ENCODE results near the gene TRPM3. TPM values are rescaled to one million over a fixed set of nuclear protein-coding genes. Genes with fewer than 3 reads are reported as not detected.

The TRPM3 gene
- total and polyA plus RNA-seq, 2 of the 13 experiments (the other 11 are each of a cell fraction or from before 2014, with no cell fraction given) = not detected

DNA sequence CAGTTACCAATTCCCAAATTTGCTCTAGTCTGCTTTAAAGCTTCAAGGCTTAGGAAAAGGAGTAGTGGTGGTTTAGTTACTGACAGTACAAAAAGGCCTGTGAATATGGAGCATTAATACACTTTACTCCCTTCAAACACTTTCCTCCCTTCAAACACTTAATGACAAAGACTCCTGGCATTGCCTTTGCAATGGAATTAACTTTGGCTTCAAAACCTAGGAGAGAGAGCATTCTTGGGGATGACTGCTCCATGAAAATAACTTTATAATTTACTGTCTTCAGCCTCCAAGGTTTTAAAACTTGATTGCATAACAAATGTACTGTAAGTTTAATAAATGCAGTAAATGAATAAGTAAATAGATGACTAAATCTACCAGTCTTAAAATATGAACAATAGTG lies 185.6 kb downstream of the TRPM3 start (continued):
- TF ChIP-seq IRF2 (CRISPR knock-in tag; IDR thresholded peaks at IDR 0.05) = no peak
- TF ChIP-seq, protein P1, sequence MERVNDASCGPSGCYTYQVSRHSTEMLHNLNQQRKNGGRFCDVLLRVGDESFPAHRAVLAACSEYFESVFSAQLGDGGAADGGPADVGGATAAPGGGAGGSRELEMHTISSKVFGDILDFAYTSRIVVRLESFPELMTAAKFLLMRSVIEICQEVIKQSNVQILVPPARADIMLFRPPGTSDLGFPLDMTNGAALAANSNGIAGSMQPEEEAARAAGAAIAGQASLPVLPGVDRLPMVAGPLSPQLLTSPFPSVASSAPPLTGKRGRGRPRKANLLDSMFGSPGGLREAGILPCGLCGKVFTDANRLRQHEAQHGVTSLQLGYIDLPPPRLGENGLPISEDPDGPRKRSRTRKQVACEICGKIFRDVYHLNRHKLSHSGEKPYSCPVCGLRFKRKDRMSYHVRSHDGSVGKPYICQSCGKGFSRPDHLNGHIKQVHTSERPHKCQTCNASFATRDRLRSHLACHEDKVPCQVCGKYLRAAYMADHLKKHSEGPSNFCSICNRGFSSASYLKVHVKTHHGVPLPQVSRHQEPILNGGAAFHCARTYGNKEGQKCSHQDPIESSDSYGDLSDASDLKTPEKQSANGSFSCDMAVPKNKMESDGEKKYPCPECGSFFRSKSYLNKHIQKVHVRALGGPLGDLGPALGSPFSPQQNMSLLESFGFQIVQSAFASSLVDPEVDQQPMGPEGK (CRISPR knock-in tag; IDR thresholded peaks at IDR 0.05) = no peak
- no peak for TF ChIP-seq ZNF407 (CRISPR knock-in tag; IDR thresholded peaks at IDR 0.05; ENCODE audit: not compliant biosample characterization)
- TF ChIP-seq, protein P2, sequence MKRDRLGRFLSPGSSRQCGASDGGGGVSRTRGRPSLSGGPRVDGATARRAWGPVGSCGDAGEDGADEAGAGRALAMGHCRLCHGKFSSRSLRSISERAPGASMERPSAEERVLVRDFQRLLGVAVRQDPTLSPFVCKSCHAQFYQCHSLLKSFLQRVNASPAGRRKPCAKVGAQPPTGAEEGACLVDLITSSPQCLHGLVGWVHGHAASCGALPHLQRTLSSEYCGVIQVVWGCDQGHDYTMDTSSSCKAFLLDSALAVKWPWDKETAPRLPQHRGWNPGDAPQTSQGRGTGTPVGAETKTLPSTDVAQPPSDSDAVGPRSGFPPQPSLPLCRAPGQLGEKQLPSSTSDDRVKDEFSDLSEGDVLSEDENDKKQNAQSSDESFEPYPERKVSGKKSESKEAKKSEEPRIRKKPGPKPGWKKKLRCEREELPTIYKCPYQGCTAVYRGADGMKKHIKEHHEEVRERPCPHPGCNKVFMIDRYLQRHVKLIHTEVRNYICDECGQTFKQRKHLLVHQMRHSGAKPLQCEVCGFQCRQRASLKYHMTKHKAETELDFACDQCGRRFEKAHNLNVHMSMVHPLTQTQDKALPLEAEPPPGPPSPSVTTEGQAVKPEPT (CRISPR knock-in tag; IDR thresholded peaks at IDR 0.05; ENCODE audit: low read depth) = no peak
- TF ChIP-seq PCBP2 (optimal IDR thresholded peaks at IDR 0.05; ENCODE audit: low read depth, low read length, poor library complexity, severe bottlenecking) = no peak

Data from HepG2 (cell line).